IMR-90 (cell line): ENCODE measurements around the gene SLC27A3.

Source experiments
- CEBPB ChIP-seq: IDR thresholded peaks from 2 replicates; pipeline ENCODE4 v1.6.1; 2012; ENCODE audit warnings: low read depth, low read length, improper control_type of control experiment
- RFX5 ChIP-seq: IDR thresholded peaks from 2 replicates; pipeline ENCODE4 v1.8.0; 2012; ENCODE audit warnings: low read depth, mild to moderate bottlenecking, low read length, moderate library complexity

- TF ChIP-seq CEBPB (no peak), RFX5 (no peak)
Observed at GRCh38 chr1:153789478-153790034, 14.3 kb downstream of the SLC27A3 start.
